HT1080 (cell line): ENCODE results near the gene MMP20. TPM values are rescaled to one million over a fixed set of nuclear protein-coding genes. Genes with fewer than 3 reads are reported as not detected.

ENCODE experiments used
- total RNA-seq: library from RNA; depleted of rRNA; stranded (reverse); fragments of >200 nt; shearing (Covaris generic); gene quantifications from 2 replicates; pipeline ENCODE4 v1.2.3, GENCODE V29; 2014; rRNA removed

MMP20 gene
- total RNA-seq, 1 experiment from 2014 or later, result not detected

Other genes with a start within 250 kb of the MMP20 start
- 107 and 166 TPM in 2 replicates for gene TMEM123, start 172.6 kb downstream of the MMP20 start, total RNA-seq
- not detected in 2 replicates for gene MMP7, start 94.6 kb downstream of the MMP20 start, total RNA-seq
- not detected in 2 replicates for gene MMP27, start 80.4 kb upstream of the MMP20 start, total RNA-seq
- 0.10 and 0.37 TPM in 2 replicates for gene MMP8, start 99.6 kb upstream of the MMP20 start, total RNA-seq
- gene MMP10, start 155.3 kb upstream of the MMP20 start, total RNA-seq, result not detected in 2 replicates
- 7.9 and 9.4 TPM in 2 replicates for gene MMP1, start 172.8 kb upstream of the MMP20 start, total RNA-seq
- gene MMP3, start 218.3 kb upstream of the MMP20 start, total RNA-seq, result 19.5 and 20.0 TPM in 2 replicates
- gene MMP12, start 249.7 kb upstream of the MMP20 start, total RNA-seq, result not detected in 2 replicates